HCT116 (cell line): ENCODE data around the gene ITGAE. TPM values are rescaled to one million over a fixed set of nuclear protein-coding genes. Genes with fewer than 3 reads are reported as not detected.

Source experiments
- ATAC-seq: fragments of 200-7000 bp; cut with Tn5 transposase; 2 replicates; pipeline ENCODE4 v1.9.1; 2020; ENCODE audit warnings: mild to moderate bottlenecking, moderate library complexity
- BruUV-seq: library from RNA; stranded (reverse); fragments of 400-500 nt; replicated peaks from 2 replicates; lab custom pipeline; 2021; lab: Mats Ljungman, UMichigan
- CTCF ChIA-PET: fragments of 300-600 bp; sonication (Branson Sonifier 250); formaldehyde crosslinking; loops from one replicate; lab custom pipeline; 2021; ENCODE audit warnings: antibody characterized with exemption; lab: Charles Lee
- POLR2A ChIA-PET: fragments of 300-600, 350-600 bp; sonication (Branson Sonifier 250); formaldehyde crosslinking; loops from one replicate; lab custom pipeline; 2021; ENCODE audit warnings: antibody characterized with exemption; lab: Charles Lee
- RAD21 ChIA-PET, 2 experiments: fragments of 300-600 bp; sonication (Branson Sonifier 250); formaldehyde crosslinking; loops; one replicate each; lab custom pipeline; 2023; ENCODE audit warnings: low total read pairs in 2 of 2; ENCODE audit not compliant: uncharacterized antibody in 2 of 2, unreplicated experiment in 2 of 2, low non-redundant PET in 1 of 2; lab: Charles Lee
- DNase-seq: peaks from one replicate; pipeline ENCODE4 v3.0.0-alpha.2; 2010; ENCODE audit warnings: low read depth, low spot score
- H2AFZ ChIP-seq: fragments of 200-600 bp; shearing (Covaris generic), sonication (generic); 2 replicates; pipeline ENCODE4 v1.6.1; 2017; ENCODE audit warnings: low read depth, mixed run types, mixed read lengths, antibody characterized with exemption, low read length; ENCODE audit not compliant: poor library complexity, severe bottlenecking
- H3K27ac ChIP-seq: 2 replicates; pipeline ENCODE4 v1.5.1; 2012; ENCODE audit warnings: low read depth, low read length
- H3K27me3 ChIP-seq: fragments of 200-600 bp; sonication (generic); 2 replicates; pipeline ENCODE4 v1.6.1; 2016; ENCODE audit warnings: mixed run types, low read length, mixed read lengths; ENCODE audit not compliant: insufficient read depth
- H3K36me3 ChIP-seq, 2 experiments: fragments of 200-500 bp in 1 of 2; fragments of 200-600 bp in 1 of 2; sonication (Bioruptor generic) in 1 of 2; sonication (generic) in 1 of 2; 2 replicates each; pipeline versions ENCODE4 v1.5.1 to v1.6.1; 2014 to 2016; ENCODE audit warnings: low read length in 2 of 2, inconsistent platforms in 1 of 2, mixed read lengths in 1 of 2, mixed run types in 1 of 2; ENCODE audit not compliant: insufficient read depth in 2 of 2, control insufficient read depth in 1 of 2
- H3K4me1 ChIP-seq, 2 experiments: fragments of 200-600 bp in 1 of 2; sonication (generic) in 1 of 2; 2 replicates each; pipeline versions ENCODE4 v1.5.1 to v1.6.1; 2012 to 2017; ENCODE audit warnings: low read length in 2 of 2, inconsistent platforms in 1 of 2, mild to moderate bottlenecking in 1 of 2, mixed read lengths in 1 of 2, mixed run types in 1 of 2, moderate library complexity in 1 of 2; ENCODE audit not compliant: insufficient read depth in 2 of 2, control insufficient read depth in 1 of 2
- H3K4me2 ChIP-seq: fragments of 200-600 bp; sonication (generic); 2 replicates; pipeline ENCODE4 v1.6.1; 2017; ENCODE audit warnings: mixed run types, low read length, mixed read lengths
- H3K4me3 ChIP-seq, 2 experiments: fragments of 200-600 bp in 1 of 2; sonication (generic) in 1 of 2; replicated peaks in 1 of 2; 2 replicates each; pipeline ENCODE4 v1.5.1; 2011 to 2016; ENCODE audit warnings: low read length in 2 of 2, control low read depth in 1 of 2, low read depth in 1 of 2, mild to moderate bottlenecking in 1 of 2, mixed read lengths in 1 of 2, mixed run types in 1 of 2
- H3K79me2 ChIP-seq: fragments of 200-600 bp; sonication (generic); 2 replicates; pipeline ENCODE4 v1.6.1; 2017; ENCODE audit warnings: mild to moderate bottlenecking, mixed run types, low read length, moderate library complexity, mixed read lengths; ENCODE audit not compliant: insufficient read depth
- H3K9ac ChIP-seq: fragments of 200-600 bp; sonication (generic); 2 replicates; pipeline ENCODE4 v1.6.1; 2016; ENCODE audit warnings: low read length, mixed read lengths
- H3K9me2 ChIP-seq: fragments of 200-600 bp; sonication (generic), shearing (Covaris generic); 2 replicates; pipeline ENCODE4 v1.6.1; 2017; ENCODE audit warnings: mixed run types, mild to moderate bottlenecking, moderate library complexity; ENCODE audit not compliant: insufficient read depth
- H3K9me3 ChIP-seq, 2 experiments: fragments of 200-500 bp in 1 of 2; fragments of 200-600 bp in 1 of 2; sonication (Bioruptor generic) in 1 of 2; sonication (generic) in 1 of 2; 2 replicates each; pipeline ENCODE4 v1.6.1; 2014 to 2017; ENCODE audit warnings: low read length in 2 of 2, mixed read lengths in 2 of 2, inconsistent platforms in 1 of 2, low read depth in 1 of 2, mild to moderate bottlenecking in 1 of 2, mixed run types in 1 of 2, moderate library complexity in 1 of 2; ENCODE audit not compliant: control insufficient read depth in 1 of 2, insufficient read depth in 1 of 2
- H4K20me1 ChIP-seq: fragments of 200-600 bp; sonication (generic), shearing (Covaris generic); 2 replicates; pipeline ENCODE4 v1.6.1; 2017; ENCODE audit warnings: mixed run types, mild to moderate bottlenecking, moderate library complexity; ENCODE audit not compliant: insufficient read depth
- CEBPB ChIP-seq: IDR thresholded peaks from 2 replicates; pipeline ENCODE4 v1.6.1; 2012; ENCODE audit warnings: low read depth
- EGR1 ChIP-seq: IDR thresholded peaks from 2 replicates; pipeline ENCODE4 v1.6.1; 2012; ENCODE audit warnings: low read depth
- EZH2phosphoT487 ChIP-seq: fragments of 200-600 bp; IDR thresholded peaks from 2 replicates; pipeline ENCODE4 v1.6.1; 2018; ENCODE audit warnings: antibody characterized with exemption, borderline replicate concordance
- FOSL1 ChIP-seq: IDR thresholded peaks from 2 replicates; pipeline ENCODE4 v1.6.1; 2012; ENCODE audit warnings: low read depth
- POLR2A ChIP-seq: IDR thresholded peaks from 2 replicates; pipeline ENCODE4 v1.7.0; 2011; ENCODE audit warnings: borderline replicate concordance; ENCODE audit not compliant: insufficient read depth, insufficient read length; ENCODE audit errors: extremely low read depth
- POLR2AphosphoS5 ChIP-seq: IDR thresholded peaks from 2 replicates; pipeline ENCODE4 v1.6.1; 2011; ENCODE audit warnings: mild to moderate bottlenecking, low read depth, low read length, moderate library complexity
- SP1 ChIP-seq: IDR thresholded peaks from 2 replicates; pipeline ENCODE4 v1.6.1; 2012; ENCODE audit warnings: low read depth
- SRF ChIP-seq: IDR thresholded peaks from 2 replicates; pipeline ENCODE4 v1.6.1; 2012; ENCODE audit warnings: low read depth
- TCF7L2 ChIP-seq: IDR thresholded peaks from 2 replicates; pipeline ENCODE4 v1.7.0; 2011; ENCODE audit warnings: borderline replicate concordance, inconsistent platforms; ENCODE audit not compliant: insufficient read depth, insufficient read length; ENCODE audit errors: extremely low read depth
- ZFX ChIP-seq: fragments of 450-650 bp; IDR thresholded peaks from 2 replicates; pipeline ENCODE4 v1.6.1; 2017
- ZNF274 ChIP-seq: fragments of 200-500 bp; sonication (Bioruptor generic); IDR thresholded peaks from 2 replicates; pipeline ENCODE4 v1.6.1; 2014; ENCODE audit warnings: mild to moderate bottlenecking, low read depth, low read length, inconsistent platforms
- intact Hi-C: fragments of 100-400 bp; cut with micrococcal nuclease; formaldehyde crosslinking; loops from 2 replicates; pipeline ENCODE4 v1.10.0; 2022
- total RNA-seq: library from RNA; stranded (reverse); gene quantifications from one replicate; pipeline ENCODE4 v1.2.1, GENCODE V29; 2021; ENCODE audit not compliant: unreplicated experiment
- TF ChIP-seq, protein P1 (sequence below): IDR thresholded peaks from 2 replicates; pipeline ENCODE4 v1.6.1; 2012; ENCODE audit warnings: low read depth
- TF ChIP-seq, protein P2 (sequence below): IDR thresholded peaks from 2 replicates; pipeline ENCODE4 v1.6.1; 2011; ENCODE audit warnings: mild to moderate bottlenecking, low read length, moderate library complexity; ENCODE audit not compliant: insufficient replicate concordance; ENCODE audit errors: extremely low read depth
- TF ChIP-seq, protein P3 (sequence below), 3 experiments: fragments of 200-600 bp in 1 of 3; sonication (generic) in 1 of 3; IDR thresholded peaks in 2 of 3; conservative IDR thresholded peaks in 1 of 3; 2 replicates each; pipeline ENCODE4 v1.5.1; 2012 to 2017; ENCODE audit warnings: low read depth in 2 of 3, low read length in 2 of 3, antibody characterized with exemption in 1 of 3, borderline replicate concordance in 1 of 3, control low read depth in 1 of 3, mild to moderate bottlenecking in 1 of 3, mixed read lengths in 1 of 3, mixed run types in 1 of 3, moderate library complexity in 1 of 3; ENCODE audit not compliant: insufficient read depth in 1 of 3
- TF ChIP-seq, protein P4 (sequence below): IDR thresholded peaks from 2 replicates; pipeline ENCODE4 v1.6.1; 2012

ITGAE gene
- total RNA-seq, 1 experiment from 2014 or later = 19.9 TPM

DNA sequence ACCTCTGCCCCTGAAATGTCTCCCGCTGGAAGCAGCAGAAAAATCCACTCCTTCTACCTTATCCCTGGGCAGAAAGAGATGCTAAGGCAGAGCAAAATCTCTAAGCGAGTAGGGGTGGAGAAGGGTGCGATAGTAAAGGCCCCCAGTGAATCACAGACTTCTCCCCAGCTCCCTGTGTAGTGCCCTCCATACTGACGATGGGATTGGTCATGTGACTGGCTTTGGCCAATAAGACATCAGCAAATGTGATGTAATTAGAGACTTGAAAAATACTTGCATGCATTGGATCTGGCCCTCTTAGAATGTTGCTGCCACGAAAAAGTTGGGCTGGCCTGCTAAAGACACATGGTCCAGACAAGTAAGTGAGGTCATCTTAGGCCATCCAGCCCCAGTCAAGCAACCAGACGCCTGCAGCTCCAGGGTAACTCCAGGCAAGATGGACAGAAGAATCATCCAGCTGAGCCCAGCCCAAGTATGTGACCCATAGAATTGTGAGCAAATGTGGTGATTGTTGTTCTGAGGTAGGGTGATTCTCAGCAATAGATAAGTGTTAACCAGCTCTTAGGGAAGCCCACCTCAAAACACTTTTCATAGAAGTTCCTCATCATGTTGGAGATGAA, 41.3 kb downstream of the ITGAE start:
- intact Hi-C loops = no loop called here
- Histone ChIP-seq H3K79me2 (no peaks in the 10 kb centered on the region), H3K4me3 (no peak overlapping the region), H3K36me3 (no peaks in the 10 kb centered on the region), H3K27me3 (no peaks in the 10 kb centered on the region), H3K9ac (no peak overlapping the region), H3K27ac (no peak overlapping the region), H3K4me2 (no peak overlapping the region), H3K4me1 (peaks cover 4 to 11% of the 10 kb centered on the region in 2 experiments; a peak in 3 of 4 replicates), H3K9me2 (no peaks in the 10 kb centered on the region), H4K20me1 (no peaks in the 10 kb centered on the region), H3K9me3 (no peaks in the 10 kb centered on the region), H2AFZ (no peak overlapping the region)
- ATAC-seq (no peak), DNase-seq (no peak)
- TF ChIP-seq, protein P1, sequence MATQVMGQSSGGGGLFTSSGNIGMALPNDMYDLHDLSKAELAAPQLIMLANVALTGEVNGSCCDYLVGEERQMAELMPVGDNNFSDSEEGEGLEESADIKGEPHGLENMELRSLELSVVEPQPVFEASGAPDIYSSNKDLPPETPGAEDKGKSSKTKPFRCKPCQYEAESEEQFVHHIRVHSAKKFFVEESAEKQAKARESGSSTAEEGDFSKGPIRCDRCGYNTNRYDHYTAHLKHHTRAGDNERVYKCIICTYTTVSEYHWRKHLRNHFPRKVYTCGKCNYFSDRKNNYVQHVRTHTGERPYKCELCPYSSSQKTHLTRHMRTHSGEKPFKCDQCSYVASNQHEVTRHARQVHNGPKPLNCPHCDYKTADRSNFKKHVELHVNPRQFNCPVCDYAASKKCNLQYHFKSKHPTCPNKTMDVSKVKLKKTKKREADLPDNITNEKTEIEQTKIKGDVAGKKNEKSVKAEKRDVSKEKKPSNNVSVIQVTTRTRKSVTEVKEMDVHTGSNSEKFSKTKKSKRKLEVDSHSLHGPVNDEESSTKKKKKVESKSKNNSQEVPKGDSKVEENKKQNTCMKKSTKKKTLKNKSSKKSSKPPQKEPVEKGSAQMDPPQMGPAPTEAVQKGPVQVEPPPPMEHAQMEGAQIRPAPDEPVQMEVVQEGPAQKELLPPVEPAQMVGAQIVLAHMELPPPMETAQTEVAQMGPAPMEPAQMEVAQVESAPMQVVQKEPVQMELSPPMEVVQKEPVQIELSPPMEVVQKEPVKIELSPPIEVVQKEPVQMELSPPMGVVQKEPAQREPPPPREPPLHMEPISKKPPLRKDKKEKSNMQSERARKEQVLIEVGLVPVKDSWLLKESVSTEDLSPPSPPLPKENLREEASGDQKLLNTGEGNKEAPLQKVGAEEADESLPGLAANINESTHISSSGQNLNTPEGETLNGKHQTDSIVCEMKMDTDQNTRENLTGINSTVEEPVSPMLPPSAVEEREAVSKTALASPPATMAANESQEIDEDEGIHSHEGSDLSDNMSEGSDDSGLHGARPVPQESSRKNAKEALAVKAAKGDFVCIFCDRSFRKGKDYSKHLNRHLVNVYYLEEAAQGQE = no peak
- TF ChIP-seq SP1 = no peak
- TF ChIP-seq, protein P2, sequence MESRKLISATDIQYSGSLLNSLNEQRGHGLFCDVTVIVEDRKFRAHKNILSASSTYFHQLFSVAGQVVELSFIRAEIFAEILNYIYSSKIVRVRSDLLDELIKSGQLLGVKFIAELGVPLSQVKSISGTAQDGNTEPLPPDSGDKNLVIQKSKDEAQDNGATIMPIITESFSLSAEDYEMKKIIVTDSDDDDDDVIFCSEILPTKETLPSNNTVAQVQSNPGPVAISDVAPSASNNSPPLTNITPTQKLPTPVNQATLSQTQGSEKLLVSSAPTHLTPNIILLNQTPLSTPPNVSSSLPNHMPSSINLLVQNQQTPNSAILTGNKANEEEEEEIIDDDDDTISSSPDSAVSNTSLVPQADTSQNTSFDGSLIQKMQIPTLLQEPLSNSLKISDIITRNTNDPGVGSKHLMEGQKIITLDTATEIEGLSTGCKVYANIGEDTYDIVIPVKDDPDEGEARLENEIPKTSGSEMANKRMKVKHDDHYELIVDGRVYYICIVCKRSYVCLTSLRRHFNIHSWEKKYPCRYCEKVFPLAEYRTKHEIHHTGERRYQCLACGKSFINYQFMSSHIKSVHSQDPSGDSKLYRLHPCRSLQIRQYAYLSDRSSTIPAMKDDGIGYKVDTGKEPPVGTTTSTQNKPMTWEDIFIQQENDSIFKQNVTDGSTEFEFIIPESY = no peak
- no peak for TF ChIP-seq EZH2phosphoT487
- no peak for TF ChIP-seq ZNF274
- TF ChIP-seq TCF7L2 = no peak
- TF ChIP-seq POLR2A = no peak
- TF ChIP-seq POLR2AphosphoS5 = no peak
- TF ChIP-seq CEBPB = no peak
- TF ChIP-seq, protein P3, sequence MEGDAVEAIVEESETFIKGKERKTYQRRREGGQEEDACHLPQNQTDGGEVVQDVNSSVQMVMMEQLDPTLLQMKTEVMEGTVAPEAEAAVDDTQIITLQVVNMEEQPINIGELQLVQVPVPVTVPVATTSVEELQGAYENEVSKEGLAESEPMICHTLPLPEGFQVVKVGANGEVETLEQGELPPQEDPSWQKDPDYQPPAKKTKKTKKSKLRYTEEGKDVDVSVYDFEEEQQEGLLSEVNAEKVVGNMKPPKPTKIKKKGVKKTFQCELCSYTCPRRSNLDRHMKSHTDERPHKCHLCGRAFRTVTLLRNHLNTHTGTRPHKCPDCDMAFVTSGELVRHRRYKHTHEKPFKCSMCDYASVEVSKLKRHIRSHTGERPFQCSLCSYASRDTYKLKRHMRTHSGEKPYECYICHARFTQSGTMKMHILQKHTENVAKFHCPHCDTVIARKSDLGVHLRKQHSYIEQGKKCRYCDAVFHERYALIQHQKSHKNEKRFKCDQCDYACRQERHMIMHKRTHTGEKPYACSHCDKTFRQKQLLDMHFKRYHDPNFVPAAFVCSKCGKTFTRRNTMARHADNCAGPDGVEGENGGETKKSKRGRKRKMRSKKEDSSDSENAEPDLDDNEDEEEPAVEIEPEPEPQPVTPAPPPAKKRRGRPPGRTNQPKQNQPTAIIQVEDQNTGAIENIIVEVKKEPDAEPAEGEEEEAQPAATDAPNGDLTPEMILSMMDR (IDR thresholded peaks at IDR 0.05 in 2 of 3, conservative IDR thresholded peaks at IDR 0.05 in 1 of 3; ENCODE audit: borderline replicate concordance in 1 of 3, insufficient read depth in 1 of 3, low read depth in 2 of 3, low read length in 2 of 3) = no peak
- TF ChIP-seq ZFX = no peak
- TF ChIP-seq, protein P4, sequence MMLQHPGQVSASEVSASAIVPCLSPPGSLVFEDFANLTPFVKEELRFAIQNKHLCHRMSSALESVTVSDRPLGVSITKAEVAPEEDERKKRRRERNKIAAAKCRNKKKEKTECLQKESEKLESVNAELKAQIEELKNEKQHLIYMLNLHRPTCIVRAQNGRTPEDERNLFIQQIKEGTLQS = no peak
- TF ChIP-seq FOSL1 = no peak
- TF ChIP-seq SRF = no peak
- TF ChIP-seq EGR1 = no peak
- POLR2A ChIA-PET = no interaction called here
- CTCF ChIA-PET = no interaction called here
- RAD21 ChIA-PET = no interaction called here
- no TSS peak for BruUV-seq
